DOHH2 (cell line): ENCODE results near the gene ACTN3.
"Not testable (repeated sequence)": the region's sequence is repeated elsewhere in the genome, so short reads cannot be mapped to it uniquely, and the experiment has no call there.

Source experiments
- H3F3A ChIP-seq: fragments of 200-600 bp; sonication (generic), shearing (Covaris generic); 2 replicates; pipeline ENCODE4 v1.6.0; 2016; ENCODE audit warnings: antibody characterized with exemption, mild to moderate bottlenecking; ENCODE audit not compliant: control insufficient read depth, insufficient read depth
- H3K27ac ChIP-seq: fragments of 200-600 bp; sonication (generic); 2 replicates; pipeline ENCODE4 v1.5.1; 2014; ENCODE audit warnings: low read depth, mild to moderate bottlenecking, low read length, moderate library complexity
- H3K27me3 ChIP-seq: fragments of 200-600 bp; sonication (generic); 2 replicates; pipeline ENCODE4 v1.6.1; 2014; ENCODE audit warnings: mild to moderate bottlenecking, low read length, mixed read lengths; ENCODE audit not compliant: control insufficient read depth
- H3K36me3 ChIP-seq: fragments of 200-600 bp; sonication (generic); 2 replicates; pipeline ENCODE4 v1.6.1; 2014; ENCODE audit warnings: mild to moderate bottlenecking, low read length, moderate library complexity, mixed read lengths; ENCODE audit not compliant: control insufficient read depth
- H3K4me1 ChIP-seq: fragments of 200-600 bp; sonication (generic); 2 replicates; pipeline ENCODE4 v1.6.1; 2014; ENCODE audit warnings: mild to moderate bottlenecking, low read length, mixed read lengths; ENCODE audit not compliant: control insufficient read depth
- H3K4me2 ChIP-seq: fragments of 200-600 bp; sonication (generic); 2 replicates; pipeline ENCODE4 v1.6.0; 2014; ENCODE audit warnings: mild to moderate bottlenecking, low read length, moderate library complexity
- H3K4me3 ChIP-seq: fragments of 200-600 bp; sonication (generic); 2 replicates; pipeline ENCODE4 v1.5.1; 2014; ENCODE audit warnings: mild to moderate bottlenecking, low read length, mixed read lengths
- H3K79me2 ChIP-seq: fragments of 200-600 bp; sonication (generic); 2 replicates; pipeline ENCODE4 v1.6.1; 2014; ENCODE audit warnings: mild to moderate bottlenecking, low read length, mixed read lengths; ENCODE audit not compliant: control insufficient read depth
- H3K9me2 ChIP-seq: fragments of 200-600 bp; sonication (generic); replicated peaks from 2 replicates; pipeline ENCODE4 v1.6.1; 2014; ENCODE audit warnings: mild to moderate bottlenecking, low read length, mixed read lengths; ENCODE audit not compliant: control insufficient read depth
- H3K9me3 ChIP-seq: fragments of 200-600 bp; sonication (generic); 2 replicates; pipeline ENCODE4 v1.6.1; 2014; ENCODE audit warnings: antibody characterized with exemption, low read length, mixed read lengths; ENCODE audit not compliant: control insufficient read depth, insufficient read depth
- H4K20me1 ChIP-seq: fragments of 200-600 bp; sonication (generic); 2 replicates; pipeline ENCODE4 v1.6.0; 2014; ENCODE audit warnings: low read depth, mild to moderate bottlenecking, antibody characterized with exemption, low read length, moderate library complexity; ENCODE audit not compliant: control insufficient read depth, insufficient read depth
- CTCF ChIP-seq: fragments of 200-600 bp; sonication (generic); IDR thresholded peaks from one replicate; pipeline ENCODE4 v1.5.1; 2014; ENCODE audit warnings: antibody characterized with exemption, mild to moderate bottlenecking, low read depth, low read length; ENCODE audit not compliant: poor library complexity, severe bottlenecking
- EZH2phosphoT487 ChIP-seq: fragments of 200-600 bp; sonication (generic); IDR thresholded peaks from 2 replicates; pipeline ENCODE4 v1.6.1; 2017; ENCODE audit warnings: borderline replicate concordance, mild to moderate bottlenecking, antibody characterized with exemption, low read length, moderate library complexity, mixed read lengths

The ACTN3 gene

GRCh38 chr11:66539870-66540213 is 6.9 kb upstream of the ACTN3 start:
- H3K79me2 ChIP-seq = no peaks in the 10 kb centered on the region
- H3K36me3 ChIP-seq = no peaks in the 10 kb centered on the region; the same call in 1 of the 2 replicates
- no peaks in the 10 kb centered on the region for H4K20me1 ChIP-seq
- H3K4me2 ChIP-seq = no peak overlapping the region
- peaks cover 4% of the 10 kb centered on the region; the same call in 1 of the 2 replicates for H3F3A ChIP-seq
- no peaks in the 10 kb centered on the region for H3K27me3 ChIP-seq
- H3K27ac ChIP-seq = no peak overlapping the region
- no peaks in the 10 kb centered on the region for H3K9me3 ChIP-seq
- peaks cover 15% of the 10 kb centered on the region for H3K4me1 ChIP-seq
- no peak for TF ChIP-seq EZH2phosphoT487
- TF ChIP-seq CTCF = no peak
- H3K9me2 ChIP-seq = no peaks in the 10 kb centered on the region
- no peak overlapping the region for H3K4me3 ChIP-seq

- not testable (repeated sequence) for H3K9me3 ChIP-seq, H3K79me2 ChIP-seq, H3F3A ChIP-seq, H3K9me2 ChIP-seq, H3K4me2 ChIP-seq, H3K27me3 ChIP-seq, H3K36me3 ChIP-seq, H4K20me1 ChIP-seq, H3K27ac ChIP-seq, H3K4me3 ChIP-seq
- H3K4me1 ChIP-seq = peaks cover 21% of the 10 kb centered on the region
Observed at GRCh38 chr11:66540598-66540997, 6.1 kb upstream of the ACTN3 start.

GRCh38 chr11:66541892-66542291 is 4.8 kb upstream of the ACTN3 start:
- peaks cover 7% of the 10 kb centered on the region for H3K27me3 ChIP-seq
- H3K27ac ChIP-seq = no peak overlapping the region
- no peaks in the 10 kb centered on the region for H4K20me1 ChIP-seq
- H3K36me3 ChIP-seq = no peaks in the 10 kb centered on the region; the same call in 1 of the 2 replicates
- H3K9me2 ChIP-seq = no peaks in the 10 kb centered on the region
- no peak overlapping the region for H3K4me2 ChIP-seq
- peaks cover 4% of the 10 kb centered on the region; the same call in 1 of the 2 replicates for H3F3A ChIP-seq
- H3K9me3 ChIP-seq = no peaks in the 10 kb centered on the region
- H3K4me1 ChIP-seq = peaks cover 28% of the 10 kb centered on the region
- TF ChIP-seq EZH2phosphoT487 = no peak
- TF ChIP-seq CTCF = no peak
- no peak overlapping the region for H3K4me3 ChIP-seq
- H3K79me2 ChIP-seq = peaks cover 6% of the 10 kb centered on the region

GRCh38 chr11:66542362-66542761 is 4.3 kb upstream of the ACTN3 start:
- Histone ChIP-seq H3K9me3 (no peaks in the 10 kb centered on the region), H3K27ac (no peak overlapping the region), H3K4me3 (no peak overlapping the region), H3K27me3 (peaks cover 12% of the 10 kb centered on the region), H3K9me2 (no peaks in the 10 kb centered on the region), H3K4me1 (peaks cover 30% of the 10 kb centered on the region), H4K20me1 (no peaks in the 10 kb centered on the region), H3F3A (peaks cover 4% of the 10 kb centered on the region; the same call in 1 of the 2 replicates), H3K4me2 (no peak overlapping the region), H3K79me2 (peaks cover 6% of the 10 kb centered on the region), H3K36me3 (no peaks in the 10 kb centered on the region; the same call in 1 of the 2 replicates)
- TF ChIP-seq EZH2phosphoT487 = no peak
- no peak for TF ChIP-seq CTCF
